PC-3 (cell line): ENCODE measurements around the gene RMDN2. TPM values are rescaled to one million over a fixed set of nuclear protein-coding genes. Genes with fewer than 3 reads are reported as not detected.

Source experiments
- ATAC-seq: fragments of 200-7000 bp; cut with Tn5 transposase; 2 replicates; pipeline ENCODE4 v1.9.1; 2020; ENCODE audit warnings: mild to moderate bottlenecking, moderate library complexity
- BruUV-seq: library from RNA; stranded (reverse); fragments of 400-500 nt; replicated peaks from 2 replicates; lab custom pipeline; 2021; lab: Mats Ljungman, UMichigan
- CTCF ChIA-PET: fragments of 300-600 bp; sonication (Branson Sonifier 250); formaldehyde crosslinking; loops from one replicate; lab custom pipeline; 2022; ENCODE audit warnings: antibody characterized with exemption; lab: Charles Lee
- POLR2A ChIA-PET: fragments of 300-600 bp; sonication (Branson Sonifier 250); formaldehyde crosslinking; loops from one replicate; lab custom pipeline; 2022; ENCODE audit warnings: antibody characterized with exemption; ENCODE audit not compliant: unreplicated experiment; lab: Charles Lee
- DNase-seq: peaks from one replicate; pipeline ENCODE4 v3.0.0-alpha.2; 2015
- H2AFZ ChIP-seq: fragments of 300-600 bp; sonication (generic); 2 replicates; pipeline ENCODE4 v1.6.0; 2016; ENCODE audit warnings: antibody characterized with exemption, low read length
- H3F3A ChIP-seq: fragments of 300-600 bp; sonication (generic); one replicate; pipeline ENCODE4 v1.6.0; 2017; ENCODE audit warnings: antibody characterized with exemption, low read length, control low read depth, mild to moderate bottlenecking; ENCODE audit not compliant: unreplicated experiment
- H3K27ac ChIP-seq: fragments of 300-600 bp; sonication (generic); 2 replicates; pipeline ENCODE4 v1.5.1; 2016; ENCODE audit warnings: mild to moderate bottlenecking, low read length
- H3K27me3 ChIP-seq: fragments of 300-600 bp; sonication (generic); 2 replicates; pipeline ENCODE4 v1.6.1; 2016; ENCODE audit warnings: low read length, mixed read lengths
- H3K36me3 ChIP-seq: fragments of 300-600 bp; sonication (generic); 2 replicates; pipeline ENCODE4 v1.6.1; 2016; ENCODE audit warnings: low read depth, mixed run types, low read length, mixed read lengths
- H3K4me1 ChIP-seq: fragments of 300-600 bp; sonication (generic); 2 replicates; pipeline ENCODE4 v1.5.1; 2016; ENCODE audit warnings: low read length; ENCODE audit not compliant: insufficient read depth
- H3K4me2 ChIP-seq: fragments of 300-600 bp; sonication (generic); 2 replicates; pipeline ENCODE4 v1.6.0; 2016; ENCODE audit warnings: low read length
- H3K4me3 ChIP-seq: fragments of 300-600 bp; sonication (generic); 2 replicates; pipeline ENCODE4 v1.5.1; 2016; ENCODE audit warnings: mild to moderate bottlenecking, low read length, mixed read lengths
- H3K79me2 ChIP-seq: fragments of 300-600 bp; sonication (generic); 2 replicates; pipeline ENCODE4 v1.6.1; 2017; ENCODE audit warnings: low read length, mixed read lengths
- H3K9ac ChIP-seq: fragments of 300-600 bp; sonication (generic); 2 replicates; pipeline ENCODE4 v1.6.0; 2016; ENCODE audit warnings: mild to moderate bottlenecking, low read length
- H3K9me2 ChIP-seq: fragments of 300-600 bp; sonication (generic); replicated peaks from 2 replicates; pipeline ENCODE4 v1.6.1; 2016; ENCODE audit warnings: mixed run types, low read length, mixed read lengths
- H3K9me3 ChIP-seq: fragments of 300-600 bp; sonication (generic); 2 replicates; pipeline ENCODE4 v1.6.1; 2016; ENCODE audit warnings: low read length, mixed read lengths
- H4K20me1 ChIP-seq: fragments of 300-600 bp; sonication (generic); 2 replicates; pipeline ENCODE4 v1.6.1; 2016; ENCODE audit warnings: low read length, mixed read lengths
- CTCF ChIP-seq: fragments of 300-600 bp; sonication (generic); conservative IDR thresholded peaks from 2 replicates; pipeline ENCODE4 v1.5.1; 2017; ENCODE audit warnings: antibody characterized with exemption, low read depth, mild to moderate bottlenecking, low read length
- EZH2 ChIP-seq: fragments of 300-600 bp; sonication (generic); IDR thresholded peaks from one replicate; pipeline ENCODE4 v1.6.1; 2017; ENCODE audit warnings: antibody characterized with exemption, mild to moderate bottlenecking, low read length; ENCODE audit not compliant: unreplicated experiment
- EZH2phosphoT487 ChIP-seq: fragments of 300-600 bp; sonication (generic); IDR thresholded peaks from 2 replicates; pipeline ENCODE4 v1.6.1; 2018; ENCODE audit warnings: mild to moderate bottlenecking, antibody characterized with exemption, low read length, borderline replicate concordance
- intact Hi-C: fragments of 100-400 bp; cut with micrococcal nuclease; formaldehyde crosslinking; loops from 2 replicates; pipeline ENCODE4 v1.9.0; 2023
- total RNA-seq: library from RNA; depleted of rRNA; stranded (reverse); fragments of >200 nt; gene quantifications from 2 replicates; pipeline ENCODE4 v1.2.3, GENCODE V29; 2014

The RMDN2 gene
- total RNA-seq, 1 experiment from 2014 or later, result 2.6 TPM

DNA sequence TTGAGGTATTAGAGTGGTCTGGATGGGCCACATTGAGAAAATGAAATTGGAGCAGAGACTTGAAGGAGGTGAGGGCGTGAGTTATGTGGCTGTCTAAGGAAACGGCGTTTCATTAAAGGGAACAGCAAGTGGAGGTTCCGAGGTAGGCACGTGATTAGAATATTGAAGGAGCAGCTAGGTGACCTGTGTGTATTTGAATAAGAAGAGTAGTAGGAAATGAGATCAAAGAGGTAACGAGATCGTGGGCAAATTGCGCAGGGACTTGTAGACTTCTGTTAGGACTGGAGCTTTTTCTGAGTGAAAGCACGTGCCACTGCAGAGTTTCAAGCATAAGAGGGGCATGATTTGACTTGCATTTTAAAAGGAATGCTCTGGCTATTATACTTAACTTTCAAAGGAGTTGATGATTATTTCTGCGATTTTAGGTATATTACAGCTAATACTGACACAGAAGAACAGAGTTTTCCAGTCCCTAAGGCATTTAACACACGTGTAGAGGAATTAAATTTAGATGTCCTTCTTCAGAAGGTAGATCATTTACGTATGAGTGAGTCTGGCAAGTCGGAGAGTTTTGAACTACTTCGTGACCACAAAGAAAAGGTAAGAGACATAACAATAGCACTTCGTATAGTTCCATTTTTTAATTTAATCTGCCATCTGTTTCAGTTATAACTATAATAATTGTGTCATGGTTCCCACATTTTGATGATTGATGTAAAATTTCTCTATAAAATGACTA lies 48.7 kb downstream of the RMDN2 start:
- Histone ChIP-seq H3K79me2 (no peaks in the 10 kb centered on the region), H4K20me1 (no peaks in the 10 kb centered on the region), H3K36me3 (no peaks in the 10 kb centered on the region), H3K4me2 (no peak overlapping the region), H3F3A (no peaks in the 10 kb centered on the region), H3K9me3 (no peaks in the 10 kb centered on the region), H3K27ac (no peak overlapping the region), H3K27me3 (no peaks in the 10 kb centered on the region), H3K9ac (no peak overlapping the region), H3K4me1 (no peaks in the 10 kb centered on the region), H2AFZ (no peak overlapping the region), H3K9me2 (no peaks in the 10 kb centered on the region), H3K4me3 (no peak overlapping the region)
- DNase-seq (no peak), ATAC-seq (no peak)
- ChIA-PET CTCF (no interaction called here), POLR2A (interaction anchor here (0.5 kb wide), 1 partner anchor 80 kb away, joined by 3 read pairs; no protein-coding TSS in a partner anchor)
- no TSS peak for BruUV-seq
- intact Hi-C loops, result no loop called here
- TF ChIP-seq CTCF (no peak), EZH2 (no peak), EZH2phosphoT487 (no peak)

DNA sequence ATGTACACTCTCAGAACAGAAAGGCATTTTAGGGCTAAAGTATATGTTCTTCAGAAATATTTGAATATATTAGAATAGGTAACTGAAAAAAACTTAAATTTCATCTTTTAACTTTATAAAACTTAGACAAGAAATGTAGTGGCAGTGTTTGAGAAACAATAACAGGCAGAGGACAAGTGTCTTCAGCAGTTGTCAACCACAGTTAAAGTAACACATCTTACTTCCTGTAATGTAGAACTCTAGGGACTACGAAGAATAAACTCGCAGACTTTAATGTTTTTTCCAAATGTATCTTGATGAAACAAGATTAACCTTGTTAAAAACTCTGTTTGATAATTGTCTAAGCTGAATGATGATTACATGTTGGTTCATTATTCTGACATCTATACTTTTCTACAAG lies 50.7 kb downstream of the RMDN2 start:
- no peak overlapping the region for H3K27ac ChIP-seq
- H3K27me3 ChIP-seq, result no peaks in the 10 kb centered on the region
- no peaks in the 10 kb centered on the region for H4K20me1 ChIP-seq
- DNase-seq, result no peak
- H3K36me3 ChIP-seq, result no peaks in the 10 kb centered on the region
- no peaks in the 10 kb centered on the region for H3K9me2 ChIP-seq
- no peaks in the 10 kb centered on the region for H3K9me3 ChIP-seq
- no peak for ATAC-seq
- H3K4me1 ChIP-seq, result no peaks in the 10 kb centered on the region
- BruUV-seq, result no TSS peak
- no peak overlapping the region for H3K4me2 ChIP-seq
- intact Hi-C loops, result no loop called here
- no peak overlapping the region for H2AFZ ChIP-seq
- TF ChIP-seq CTCF (no peak), EZH2phosphoT487 (no peak), EZH2 (no peak)
- no peak overlapping the region for H3K4me3 ChIP-seq
- no peaks in the 10 kb centered on the region for H3F3A ChIP-seq
- ChIA-PET CTCF (no interaction called here), POLR2A (no interaction called here)
- H3K79me2 ChIP-seq, result no peaks in the 10 kb centered on the region
- no peak overlapping the region for H3K9ac ChIP-seq

GRCh38 chr2:37976411-37976810 lies 51.3 kb downstream of the RMDN2 start:
- BruUV-seq, result no TSS peak
- H3K4me3 ChIP-seq, result no peak overlapping the region
- H3F3A ChIP-seq, result no peaks in the 10 kb centered on the region
- H3K27ac ChIP-seq, result no peak overlapping the region
- H4K20me1 ChIP-seq, result no peaks in the 10 kb centered on the region
- H3K4me2 ChIP-seq, result no peak overlapping the region
- POLR2A ChIA-PET, result no interaction called here
- CTCF ChIA-PET, result no interaction called here
- H3K4me1 ChIP-seq, result no peaks in the 10 kb centered on the region
- no peaks in the 10 kb centered on the region for H3K79me2 ChIP-seq
- H3K36me3 ChIP-seq, result no peaks in the 10 kb centered on the region
- no peaks in the 10 kb centered on the region for H3K27me3 ChIP-seq
- ATAC-seq (no peak), DNase-seq (no peak)
- intact Hi-C loops, result no loop called here
- H3K9me2 ChIP-seq, result no peaks in the 10 kb centered on the region
- no peak for TF ChIP-seq EZH2phosphoT487
- TF ChIP-seq EZH2, result no peak
- no peak for TF ChIP-seq CTCF
- no peak overlapping the region for H2AFZ ChIP-seq
- no peaks in the 10 kb centered on the region for H3K9me3 ChIP-seq
- no peak overlapping the region for H3K9ac ChIP-seq
